ENCODE measurements around the gene EI24.

GRCh38 chr11:125552927-125553326 is 16.4 kb upstream of the EI24 start:
- TF ChIP-seq EP300 (IDR thresholded peaks at IDR 0.05) (no peak), CTCF (IDR thresholded peaks at IDR 0.05) (no peak), POLR2A (IDR thresholded peaks at IDR 0.05) (no peak)

Data from gastroesophageal sphincter (tissue), 3 donors.